SH-SY5Y (cell line): ENCODE data around the gene KCTD3.

ENCODE experiments used
- GATA2 ChIP-seq: IDR thresholded peaks from 2 replicates; pipeline ENCODE4 v1.6.1; 2011; ENCODE audit warnings: mild to moderate bottlenecking, low read depth, low read length
- GATA3 ChIP-seq: IDR thresholded peaks from 2 replicates; pipeline ENCODE4 v1.6.1; 2011; ENCODE audit warnings: low read depth, mild to moderate bottlenecking, low read length, moderate library complexity

The KCTD3 gene

GRCh38 chr1:215608646-215609045, 41.5 kb downstream of the KCTD3 start:
- TF ChIP-seq GATA2 (no peak), GATA3 (no peak)

- TF ChIP-seq GATA3 (no peak), GATA2 (no peak)
Measured at GRCh38 chr1:215612391-215612790, 45.3 kb downstream of the KCTD3 start.

DNA sequence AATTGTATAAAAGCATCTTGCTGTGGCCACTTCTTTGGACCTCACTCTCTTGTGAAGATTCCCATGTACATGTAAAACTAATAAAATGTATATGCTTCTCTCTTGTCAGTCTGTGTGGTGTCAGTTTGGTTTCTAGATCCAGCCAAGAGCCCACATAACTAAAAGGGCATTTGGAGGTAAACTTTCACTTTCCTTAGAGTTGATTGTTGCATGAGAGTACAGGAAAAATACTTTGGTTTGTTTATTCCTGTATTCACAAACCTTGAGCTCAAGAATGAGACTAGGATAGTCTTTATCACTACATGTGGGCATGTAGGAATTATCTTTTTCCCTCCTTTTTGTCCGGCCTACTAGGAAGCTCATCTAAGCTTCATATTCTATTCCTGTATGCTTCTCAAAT, 50.9 kb downstream of the KCTD3 start:
- TF ChIP-seq GATA3, result no peak
- TF ChIP-seq GATA2, result no peak

DNA sequence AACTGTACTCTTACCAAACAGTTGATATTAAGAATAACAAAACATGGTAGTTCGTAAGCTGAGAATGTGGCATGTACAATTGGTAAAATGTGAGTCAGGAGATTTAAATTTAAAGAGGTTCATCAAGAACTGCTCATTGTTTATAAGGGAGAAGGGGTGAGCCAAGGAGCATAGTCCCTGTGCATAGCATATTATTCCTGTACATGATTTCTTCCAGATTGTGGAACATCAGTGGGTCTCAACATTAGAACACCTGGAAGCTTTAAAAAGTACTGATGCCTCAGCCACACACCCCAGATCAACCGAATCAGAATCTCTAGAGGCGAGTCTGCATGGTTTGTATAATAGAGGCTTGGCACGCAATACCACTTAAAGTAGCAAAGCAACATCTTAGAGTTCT, 56.1 kb downstream of the KCTD3 start:
- TF ChIP-seq GATA3 (no peak), GATA2 (no peak)

DNA sequence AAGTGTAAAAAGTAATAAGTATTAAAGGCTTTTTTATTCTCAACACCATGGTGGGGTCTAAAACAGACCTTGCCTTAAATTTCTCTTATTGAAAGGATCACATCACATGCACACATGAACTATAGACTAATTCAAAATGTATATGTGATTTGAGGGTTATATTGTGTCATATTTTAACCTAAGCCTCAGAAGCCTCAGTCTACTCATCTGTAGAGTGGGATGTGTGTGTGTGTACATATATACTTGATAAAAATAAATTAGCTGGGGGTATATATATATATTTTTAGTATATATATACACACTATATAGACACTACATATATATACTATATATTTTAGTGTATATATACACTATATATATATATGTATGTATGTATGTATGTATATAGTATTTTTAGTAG, 58.8 kb downstream of the KCTD3 start:
- TF ChIP-seq GATA2 (no peak), GATA3 (no peak)

GRCh38 chr1:215631040-215631439, 63.9 kb downstream of the KCTD3 start:
- TF ChIP-seq GATA3 (no peak), GATA2 (no peak)

- TF ChIP-seq GATA3 (no peak), GATA2 (no peak)
Measured at GRCh38 chr1:215631489-215631888, 64.4 kb downstream of the KCTD3 start.

DNA sequence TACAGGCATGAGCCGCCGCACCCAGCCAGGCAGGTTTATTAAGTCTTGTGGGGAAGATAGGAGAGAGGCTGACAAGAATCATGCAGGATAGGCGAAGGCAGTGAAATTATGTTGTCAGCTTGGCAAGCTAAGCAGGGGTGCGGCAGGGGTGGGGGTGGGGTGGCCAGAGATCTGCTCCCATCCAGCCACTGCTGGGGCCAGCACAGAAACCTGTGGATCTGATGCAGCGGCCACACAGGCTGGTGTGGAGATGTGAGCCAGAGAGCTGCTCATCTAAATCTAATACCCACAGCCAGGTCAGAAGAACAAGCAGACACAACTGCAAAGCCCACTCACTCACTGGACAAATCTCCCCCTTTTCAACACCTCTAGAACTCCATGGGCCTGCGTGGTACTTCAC, 68.7 kb downstream of the KCTD3 start:
- TF ChIP-seq GATA3 (no peak), GATA2 (no peak)

GRCh38 chr1:215636258-215636965, 69.3 kb downstream of the KCTD3 start:
- TF ChIP-seq GATA3, result no peak
- no peak for TF ChIP-seq GATA2

DNA sequence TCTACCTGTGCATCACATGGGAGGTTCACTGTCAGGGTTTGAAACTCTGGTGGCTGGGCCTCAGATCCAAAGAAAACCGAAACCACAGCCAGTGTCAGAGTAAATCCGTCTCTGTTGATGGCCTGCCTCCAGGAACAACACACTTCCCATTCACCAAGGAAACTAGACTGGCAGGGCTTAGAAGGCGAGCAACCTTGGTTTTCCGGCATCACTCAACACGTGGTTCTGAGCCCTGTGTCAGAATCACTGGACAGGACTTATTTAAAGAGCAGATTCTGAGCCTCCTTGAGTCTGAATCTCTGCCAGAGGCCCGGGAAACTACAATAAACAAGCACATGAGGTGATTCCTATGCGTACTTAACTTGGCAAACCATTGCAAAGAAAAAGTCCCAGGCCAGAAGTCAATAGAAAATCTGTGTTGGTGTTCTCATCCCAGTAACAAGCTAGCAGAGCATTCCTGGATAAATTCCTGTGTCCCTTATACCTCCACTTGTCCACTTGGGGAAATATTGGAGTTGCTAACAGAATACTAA, 70.0 kb downstream of the KCTD3 start:
- TF ChIP-seq GATA3 (no peak), GATA2 (no peak)

DNA sequence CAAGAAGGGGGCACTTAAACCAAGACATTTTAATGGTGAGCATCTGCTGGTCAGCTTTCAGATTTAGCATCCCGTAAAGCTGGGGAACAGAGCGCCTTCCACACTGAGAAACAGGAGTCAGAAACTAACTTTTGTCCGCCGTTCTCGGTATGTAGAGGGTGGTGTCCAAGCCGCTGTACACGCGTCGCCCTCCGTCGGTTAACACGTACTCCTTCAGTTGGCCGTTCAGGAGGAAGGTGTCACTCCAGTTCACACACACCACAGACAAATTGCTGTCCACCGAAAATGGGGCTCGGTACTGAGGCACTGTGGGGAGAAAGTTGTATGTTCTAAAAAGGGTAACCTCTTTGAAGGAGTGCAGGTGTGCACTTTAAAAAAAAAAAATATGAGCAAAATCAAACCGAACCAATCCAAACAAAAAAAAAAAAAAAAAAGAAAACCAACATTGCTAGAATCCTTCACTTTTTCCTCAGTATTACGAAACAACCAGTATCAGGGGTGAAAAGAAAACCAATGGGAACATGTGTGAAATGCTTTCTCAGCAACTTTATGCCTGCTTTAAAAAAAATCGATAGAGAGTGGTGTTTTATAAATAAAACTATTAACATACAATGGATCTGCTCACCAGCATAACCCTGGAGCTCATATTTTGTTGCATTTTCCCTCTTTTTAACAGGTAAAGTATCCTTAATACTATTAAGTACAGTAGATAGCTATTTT, 73.5 kb downstream of the KCTD3 start:
- no peak for TF ChIP-seq GATA3
- no peak for TF ChIP-seq GATA2

GRCh38 chr1:215643592-215644321, 76.7 kb downstream of the KCTD3 start:
- TF ChIP-seq GATA3 (no peak), GATA2 (no peak)

- TF ChIP-seq GATA3 (no peak), GATA2 (no peak)
Measured at GRCh38 chr1:215645182-215645581, 78.1 kb downstream of the KCTD3 start.

DNA sequence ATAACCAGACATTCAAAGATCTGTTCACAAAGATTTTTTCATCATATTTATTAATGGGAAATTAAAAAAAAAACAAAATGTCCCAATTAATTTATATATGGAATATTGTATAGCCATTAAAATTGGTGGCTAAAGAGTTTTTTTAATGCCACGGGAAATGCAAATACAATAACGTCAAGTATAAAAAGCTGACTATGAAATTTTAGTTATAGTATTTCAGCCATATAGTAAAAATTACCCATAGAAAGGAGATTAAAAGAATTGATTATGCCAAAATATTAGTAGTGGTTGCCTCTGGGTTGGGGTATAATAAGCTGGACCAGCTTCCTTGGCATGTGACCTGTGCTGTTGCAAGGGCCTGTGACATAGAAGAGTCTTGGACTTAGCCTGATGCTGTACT, 78.8 kb downstream of the KCTD3 start:
- TF ChIP-seq GATA3 (no peak), GATA2 (no peak)

DNA sequence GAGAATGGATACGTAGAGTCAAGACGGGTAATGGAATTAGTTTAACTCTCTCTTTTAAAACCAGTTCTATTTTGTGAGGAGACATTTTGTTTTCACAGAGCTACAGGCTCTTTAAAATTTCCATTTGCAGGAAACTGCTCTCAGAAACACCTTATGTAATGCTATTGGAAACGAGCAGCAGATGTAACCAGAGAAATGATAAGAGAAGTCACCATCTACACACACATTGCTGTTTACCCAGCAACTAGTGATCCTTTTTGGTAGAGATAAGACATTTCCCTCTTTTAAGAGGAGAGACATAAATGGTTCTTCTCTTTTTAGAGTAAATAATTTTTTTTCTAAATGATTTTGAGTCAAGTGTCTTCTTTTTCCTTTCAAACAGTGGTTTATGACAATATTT, 80.6 kb downstream of the KCTD3 start:
- TF ChIP-seq GATA3 (no peak), GATA2 (no peak)
